Endothelial cell of umbilical vein (primary cell): ENCODE results near the gene TTLL10. TPM values are rescaled to one million over a fixed set of nuclear protein-coding genes. Genes with fewer than 3 reads are reported as not detected.

Source experiments
- BruUV-seq: library from RNA; stranded (reverse); fragments of 400-500 nt; replicated peaks from 2 replicates; lab custom pipeline; 2021; lab: Mats Ljungman, UMichigan
- CTCF ChIA-PET: fragments of 300-600, 350-600 bp; sonication (Branson Sonifier 250); formaldehyde crosslinking; loops from one replicate; lab custom pipeline; 2021; ENCODE audit warnings: antibody characterized with exemption, inconsistent platforms; lab: Charles Lee
- POLR2A ChIA-PET: fragments of 300-600, 350-600 bp; sonication (Branson Sonifier 250); formaldehyde crosslinking; loops from one replicate; lab custom pipeline; 2021; ENCODE audit warnings: antibody characterized with exemption, inconsistent platforms; lab: Charles Lee
- DNase-seq: peaks from one replicate; pipeline ENCODE4 v3.0.0-alpha.2; 2011; ENCODE audit warnings: low read depth, low spot score
- FAIRE-seq: peaks from 2 replicates; lab custom pipeline; 2011; peaks lifted over from hg19 to GRCh38; lab: Jason Lieb, UNC
- H2AFZ ChIP-seq: 2 replicates; pipeline ENCODE4 v1.6.0; 2012; ENCODE audit warnings: low read depth, low read length, control low read depth, inconsistent platforms
- H3K27ac ChIP-seq: 2 replicates; pipeline ENCODE4 v1.5.1; 2011; ENCODE audit warnings: low read depth, mild to moderate bottlenecking, control low read depth, low read length, moderate library complexity; ENCODE audit not compliant: insufficient read depth
- H3K27me3 ChIP-seq, 2 experiments: 2 replicates each; pipeline versions ENCODE4 v1.6.0 to v1.6.1; 2011; ENCODE audit warnings: low read length in 2 of 2, mixed read lengths in 1 of 2; ENCODE audit not compliant: control insufficient read depth in 2 of 2, insufficient read depth in 2 of 2
- H3K36me3 ChIP-seq, 2 experiments: 2 replicates in 1 of 2; 3 replicates in 1 of 2; pipeline ENCODE4 v1.5.1; 2011; ENCODE audit warnings: low read length in 2 of 2, mild to moderate bottlenecking in 1 of 2, moderate library complexity in 1 of 2; ENCODE audit not compliant: control insufficient read depth in 2 of 2, insufficient read depth in 2 of 2; ENCODE audit errors: extremely low read depth in 1 of 2
- H3K4me1 ChIP-seq: 3 replicates; pipeline ENCODE4 v1.5.1; 2011; ENCODE audit warnings: mild to moderate bottlenecking, low read length; ENCODE audit not compliant: control insufficient read depth, insufficient read depth; ENCODE audit errors: extremely low read depth
- H3K4me2 ChIP-seq: 2 replicates; pipeline ENCODE4 v1.6.1; 2011; ENCODE audit warnings: low read length, control low read depth, mixed read lengths; ENCODE audit not compliant: insufficient read depth
- H3K4me3 ChIP-seq, 3 experiments: fragments of 200-600 bp in 1 of 3; sonication (generic), shearing (Covaris generic) in 1 of 3; replicated peaks in 1 of 3; 2 replicates each; pipeline ENCODE4 v1.5.1; 2011 to 2016; ENCODE audit warnings: control low read depth in 3 of 3, low read length in 3 of 3, mild to moderate bottlenecking in 2 of 3, inconsistent platforms in 1 of 3, low read depth in 1 of 3, moderate library complexity in 1 of 3; ENCODE audit not compliant: insufficient read depth in 1 of 3
- H3K79me2 ChIP-seq: 2 replicates; pipeline ENCODE4 v1.6.0; 2012; ENCODE audit warnings: low read length, inconsistent platforms; ENCODE audit not compliant: control insufficient read depth, insufficient read depth
- H3K9ac ChIP-seq: replicated peaks from 2 replicates; pipeline ENCODE3; 2011; ENCODE audit warnings: low read length, control low read depth; ENCODE audit not compliant: insufficient read depth; ENCODE audit errors: extremely low read depth
- H3K9me1 ChIP-seq: replicated peaks from 3 replicates; pipeline ENCODE4 v1.6.0; 2011; ENCODE audit warnings: mild to moderate bottlenecking, low read length; ENCODE audit not compliant: control insufficient read depth, insufficient read depth; ENCODE audit errors: extremely low read depth
- H3K9me3 ChIP-seq: replicated peaks from 2 replicates; pipeline ENCODE4 v1.5.1; 2012; ENCODE audit warnings: low read length, inconsistent platforms; ENCODE audit not compliant: control insufficient read depth, insufficient read depth
- H4K20me1 ChIP-seq: replicated peaks from 2 replicates; pipeline ENCODE3; 2011; ENCODE audit warnings: mild to moderate bottlenecking, low read length; ENCODE audit not compliant: control insufficient read depth, insufficient read depth; ENCODE audit errors: extremely low read depth
- CTCF ChIP-seq, 2 donors: IDR thresholded peaks; 1 replicate in 1 of 2; 2 replicates in 1 of 2; pipeline ENCODE4 v1.5.1; 2011; ENCODE audit warnings: low read length in 2 of 2, mild to moderate bottlenecking in 2 of 2, moderate library complexity in 2 of 2, control low read depth in 1 of 2, inconsistent platforms in 1 of 2, low read depth in 1 of 2; ENCODE audit not compliant: insufficient read depth in 1 of 2; ENCODE audit errors: extremely low read depth in 1 of 2
- EZH2 ChIP-seq: IDR thresholded peaks from 2 replicates; pipeline ENCODE4 v1.6.1; 2012; ENCODE audit warnings: borderline replicate concordance, low read depth, mild to moderate bottlenecking, moderate library complexity, low read length, inconsistent platforms; ENCODE audit not compliant: severe bottlenecking
- FOS ChIP-seq: IDR thresholded peaks from 2 replicates; pipeline ENCODE4 v1.6.1; 2011; ENCODE audit warnings: mild to moderate bottlenecking, low read length, moderate library complexity, borderline replicate concordance; ENCODE audit not compliant: insufficient read depth
- GATA2 ChIP-seq: IDR thresholded peaks from 2 replicates; pipeline ENCODE4 v1.7.0; 2011; ENCODE audit warnings: low read depth, mild to moderate bottlenecking, moderate library complexity, mixed read lengths, low read length; ENCODE audit not compliant: insufficient read length, insufficient read depth
- JUN ChIP-seq: IDR thresholded peaks from 2 replicates; pipeline ENCODE4 v1.6.1; 2011; ENCODE audit warnings: borderline replicate concordance, low read depth; ENCODE audit not compliant: insufficient read length, insufficient read depth
- MAX ChIP-seq: IDR thresholded peaks from 2 replicates; pipeline ENCODE4 v1.6.1; 2011; ENCODE audit not compliant: insufficient read depth, insufficient read length
- MYC ChIP-seq: IDR thresholded peaks from one replicate; pipeline ENCODE4 v1.6.1; 2011; ENCODE audit warnings: mild to moderate bottlenecking, low read depth, low read length
- POLR2A ChIP-seq: IDR thresholded peaks from 2 replicates; pipeline ENCODE4 v1.6.1; 2012; ENCODE audit warnings: low read depth, mild to moderate bottlenecking, control low read depth, low read length
- POLR2AphosphoS5 ChIP-seq: IDR thresholded peaks from 2 replicates; pipeline ENCODE4 v1.6.1; 2012; ENCODE audit warnings: low read depth, mild to moderate bottlenecking, control low read depth, low read length, moderate library complexity; ENCODE audit not compliant: insufficient read depth
- dilution Hi-C: fragments of 300-500 bp; cut with MboI; formaldehyde crosslinking; loops from one replicate; pipeline ENCODE4 v1.15.0; 2019; ENCODE audit warnings: low sequenced_read_pairs; ENCODE audit not compliant: extremely low pct_ligation_motif_present
- intact Hi-C: fragments of 100-400 bp; cut with micrococcal nuclease; formaldehyde crosslinking; loops from one replicate; pipeline ENCODE4 v1.10.0; 2022
- polyA plus RNA-seq, 4 experiments: library from polyadenylated mRNA; depleted of rRNA in 3 of 4; stranded (reverse) in 3 of 4; unstranded in 1 of 4; fragments of >200 nt; gene quantifications; 2 replicates each; pipeline versions ENCODE4 v1.2.1 to v1.2.3, GENCODE V29; 2011 to 2012; ENCODE audit warnings: missing spikeins in 1 of 4
- total RNA-seq: library from RNA; stranded (reverse); gene quantifications from 2 replicates; pipeline ENCODE4 v1.2.3, GENCODE V29; 2021

TTLL10 gene
- total and polyA plus RNA-seq, 2 donors (not counting 3 experiments of a cell fraction or from before 2014, with no cell fraction given) = not detected

GRCh38 chr1:1132042-1132950 is 41.4 kb upstream of the TTLL10 start:
- no peak for FAIRE-seq
- dilution Hi-C loops = no loop called here
- H3K4me2 ChIP-seq = no peak overlapping the region
- BruUV-seq = no TSS peak
- ChIA-PET POLR2A (no interaction called here), CTCF (no interaction called here)
- H4K20me1 ChIP-seq = no peaks in the 10 kb centered on the region
- no peak overlapping the region for H3K27ac ChIP-seq
- no peak for DNase-seq
- no peaks in the 10 kb centered on the region for H3K79me2 ChIP-seq
- no peak overlapping the region for H3K9ac ChIP-seq
- H3K4me1 ChIP-seq = no peaks in the 10 kb centered on the region
- peaks cover 0 to under 1% of the 10 kb centered on the region in 2 experiments for H3K27me3 ChIP-seq
- H3K9me3 ChIP-seq = no peaks in the 10 kb centered on the region
- TF ChIP-seq GATA2 = no peak
- intact Hi-C loops = no loop called here
- H3K4me3 ChIP-seq = no peak overlapping the region
- H3K36me3 ChIP-seq = no peaks in the 10 kb centered on the region
- H3K9me1 ChIP-seq = no peaks in the 10 kb centered on the region
- H2AFZ ChIP-seq = no peak overlapping the region

- Histone ChIP-seq H3K9ac (no peak overlapping the region), H3K27me3 (peaks cover 0 to 2% of the 10 kb centered on the region in 2 experiments), H3K79me2 (no peaks in the 10 kb centered on the region), H3K4me3 (no peak overlapping the region), H3K4me2 (no peak overlapping the region), H3K9me1 (no peaks in the 10 kb centered on the region), H3K9me3 (no peaks in the 10 kb centered on the region), H3K27ac (no peak overlapping the region), H4K20me1 (no peaks in the 10 kb centered on the region), H3K36me3 (no peaks in the 10 kb centered on the region), H3K4me1 (no peaks in the 10 kb centered on the region), H2AFZ (no peak overlapping the region)
- ChIA-PET POLR2A (no interaction called here), CTCF (no interaction called here)
- dilution Hi-C loops = no loop called here
- TF ChIP-seq POLR2A (no peak), GATA2 (no peak), CTCF (IDR thresholded peaks at IDR 0.05; ENCODE audit: extremely low read depth in 1 of 2, insufficient read depth in 1 of 2, low read depth in 1 of 2, low read length in 2 of 2) (no peak), MYC (no peak), EZH2 (no peak), JUN (no peak), MAX (no peak), FOS (no peak), POLR2AphosphoS5 (no peak)
- intact Hi-C loops = no loop called here
- FAIRE-seq = no peak
- BruUV-seq = no TSS peak
- DNase-seq = no peak
Observed at GRCh38 chr1:1132956-1133750, 40.5 kb upstream of the TTLL10 start.
